Measurements from ENCODE around the gene DPP8. TPM values are rescaled to one million over a fixed set of nuclear protein-coding genes. Genes with fewer than 3 reads are reported as not detected.

The DPP8 gene
- polyA plus RNA-seq, 1 of the 3 experiments (the other 2 are of a cell fraction): 14.1 TPM

DNA sequence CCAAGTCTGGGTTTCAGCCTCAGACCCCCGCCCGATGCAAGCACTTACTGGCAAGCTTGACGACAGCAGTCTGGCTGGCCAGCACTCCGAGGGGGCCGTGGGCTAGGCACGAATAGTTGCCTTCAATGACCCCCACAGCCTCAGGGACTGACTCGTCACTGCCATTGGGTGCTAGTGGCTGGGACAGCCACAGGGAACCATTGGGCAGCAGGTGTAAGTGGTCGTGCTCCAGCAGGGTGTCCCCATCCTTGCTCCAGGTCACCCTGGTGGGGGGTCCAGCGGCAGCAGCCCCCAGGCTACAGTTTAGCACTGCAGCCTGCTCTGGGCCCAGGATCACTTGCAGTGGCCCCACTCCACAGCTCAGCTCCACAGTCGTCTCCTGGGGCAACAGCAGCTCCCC, 106.5 kb downstream of the DPP8 start:
- TF ChIP-seq, protein P1, sequence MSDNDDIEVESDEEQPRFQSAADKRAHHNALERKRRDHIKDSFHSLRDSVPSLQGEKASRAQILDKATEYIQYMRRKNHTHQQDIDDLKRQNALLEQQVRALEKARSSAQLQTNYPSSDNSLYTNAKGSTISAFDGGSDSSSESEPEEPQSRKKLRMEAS (IDR thresholded peaks at IDR 0.05; ENCODE audit: low read depth): no peak
- TF ChIP-seq, protein P2, sequence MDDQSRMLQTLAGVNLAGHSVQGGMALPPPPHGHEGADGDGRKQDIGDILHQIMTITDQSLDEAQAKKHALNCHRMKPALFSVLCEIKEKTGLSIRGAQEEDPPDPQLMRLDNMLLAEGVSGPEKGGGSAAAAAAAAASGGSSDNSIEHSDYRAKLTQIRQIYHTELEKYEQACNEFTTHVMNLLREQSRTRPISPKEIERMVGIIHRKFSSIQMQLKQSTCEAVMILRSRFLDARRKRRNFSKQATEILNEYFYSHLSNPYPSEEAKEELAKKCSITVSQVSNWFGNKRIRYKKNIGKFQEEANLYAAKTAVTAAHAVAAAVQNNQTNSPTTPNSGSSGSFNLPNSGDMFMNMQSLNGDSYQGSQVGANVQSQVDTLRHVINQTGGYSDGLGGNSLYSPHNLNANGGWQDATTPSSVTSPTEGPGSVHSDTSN (IDR thresholded peaks at IDR 0.05): no peak
- TF ChIP-seq SIN3A (IDR thresholded peaks at IDR 0.05; ENCODE audit: borderline replicate concordance, low read depth, low read length) (no peak), USF2 (IDR thresholded peaks at IDR 0.05; ENCODE audit: borderline replicate concordance, low read depth, low read length) (no peak), MXI1 (IDR thresholded peaks at IDR 0.05; ENCODE audit: low read depth, low read length) (no peak), POLR2AphosphoS5 (IDR thresholded peaks at IDR 0.05; ENCODE audit: low read depth, low read length) (no peak), RFX5 (IDR thresholded peaks at IDR 0.05; ENCODE audit: low read length) (no peak), CTCF (IDR thresholded peaks at IDR 0.05) (no peak)
- H3K27me3 ChIP-seq (ENCODE audit: insufficient read depth): no peaks in the 10 kb centered on the region
- CTCF ChIA-PET: interaction anchor here (1.0 to 2.6 kb wide), 2 partner anchors 11 to 98 kb away, joined by 5 to 28 read pairs; no protein-coding TSS in a partner anchor
- H3K9me3 ChIP-seq: no peaks in the 10 kb centered on the region
- peaks cover 0 to 12% of the 10 kb centered on the region in 2 experiments; a peak in 1 of 4 replicates for H3K4me1 ChIP-seq (ENCODE audit: control insufficient read depth in 1 of 2, insufficient read depth in 2 of 2, low read depth in 1 of 2, low read length in 1 of 2)
- POLR2A ChIA-PET: no interaction called here
- DNase-seq: no peak
- no peak overlapping the region for H3K4me2 ChIP-seq
- no peak overlapping the region for H3K4me3 ChIP-seq (ENCODE audit: low read depth in 2 of 2, low read length in 1 of 2)
- no peak overlapping the region for H2AFZ ChIP-seq (ENCODE audit: low read depth)
- H4K20me1 ChIP-seq (ENCODE audit: insufficient read depth): no peaks in the 10 kb centered on the region
- H3K79me2 ChIP-seq (ENCODE audit: insufficient read depth): no peaks in the 10 kb centered on the region
- peaks cover 6% of the 10 kb centered on the region for H3F3A ChIP-seq (replicated peaks; ENCODE audit: insufficient read depth)
- no CpG with 5 or more reads among the region's 10 CpGs for WGBS (ENCODE audit: low lambda C conversion rate)
- no peaks in the 10 kb centered on the region for H3K9me2 ChIP-seq
- H3K36me3 ChIP-seq (replicated peaks in 1 of 2; ENCODE audit: control insufficient read depth in 1 of 2, insufficient read depth in 2 of 2, low read length in 1 of 2): no peaks in the 10 kb centered on the region
- H3K9ac ChIP-seq: no peak overlapping the region
- no peak overlapping the region for H3K27ac ChIP-seq (ENCODE audit: low read depth in 2 of 2, low read length in 1 of 2)

GRCh38 chr15:65410036-65410435, 107.5 kb downstream of the DPP8 start:
- H3K9me3 ChIP-seq: no peaks in the 10 kb centered on the region
- H3K4me2 ChIP-seq: no peak overlapping the region
- no peak overlapping the region for H3K4me3 ChIP-seq (ENCODE audit: low read depth in 2 of 2, low read length in 1 of 2)
- WGBS (ENCODE audit: low lambda C conversion rate): 82% methylated on average over 10 of the region's 11 CpGs
- H3K9ac ChIP-seq: no peak overlapping the region
- H3F3A ChIP-seq (replicated peaks; ENCODE audit: insufficient read depth): peaks cover 6% of the 10 kb centered on the region
- TF ChIP-seq POLR2AphosphoS5 (IDR thresholded peaks at IDR 0.05; ENCODE audit: low read depth, low read length): no peak
- no peak for TF ChIP-seq GABPA (IDR thresholded peaks at IDR 0.05; ENCODE audit: low read depth)
- no peak for TF ChIP-seq FOXM1 (IDR thresholded peaks at IDR 0.05; ENCODE audit: low read depth)
- TF ChIP-seq, protein P2 (IDR thresholded peaks at IDR 0.05): no peak
- DNase-seq: no peak
- H3K27me3 ChIP-seq (ENCODE audit: insufficient read depth): no peaks in the 10 kb centered on the region
- H2AFZ ChIP-seq (ENCODE audit: low read depth): no peak overlapping the region
- POLR2A ChIA-PET: no interaction called here
- CTCF ChIA-PET: interaction anchor here (1.0 to 2.6 kb wide), 2 partner anchors 10 to 98 kb away, joined by 5 to 28 read pairs; no protein-coding TSS in a partner anchor
- peaks cover 0 to 12% of the 10 kb centered on the region in 2 experiments; a peak in 1 of 4 replicates for H3K4me1 ChIP-seq (ENCODE audit: control insufficient read depth in 1 of 2, insufficient read depth in 2 of 2, low read depth in 1 of 2, low read length in 1 of 2)
- H3K79me2 ChIP-seq (ENCODE audit: insufficient read depth): no peaks in the 10 kb centered on the region
- no peaks in the 10 kb centered on the region for H3K9me2 ChIP-seq
- H3K27ac ChIP-seq (ENCODE audit: low read depth in 2 of 2, low read length in 1 of 2): no peak overlapping the region
- H3K36me3 ChIP-seq (replicated peaks in 1 of 2; ENCODE audit: control insufficient read depth in 1 of 2, insufficient read depth in 2 of 2, low read length in 1 of 2): no peaks in the 10 kb centered on the region
- no peaks in the 10 kb centered on the region for H4K20me1 ChIP-seq (ENCODE audit: insufficient read depth)
